Vagina (tissue), 2 donors: ENCODE data around the gene TFF1. TPM values are rescaled to one million over a fixed set of nuclear protein-coding genes. Genes with fewer than 3 reads are reported as not detected.

ENCODE experiments used
- DNase-seq, 2 donors: peaks; one replicate each; pipeline ENCODE4 v3.0.0-alpha.2; 2017; ENCODE audit errors: extremely low spot score in 2 of 2
- H3K27ac ChIP-seq: fragments of 200-600 bp; sonication (generic); one replicate; pipeline ENCODE4 v1.5.1; 2019
- H3K27me3 ChIP-seq: fragments of 200-600 bp; sonication (generic); one replicate; pipeline ENCODE4 v1.5.1; 2019
- H3K36me3 ChIP-seq, 2 donors: fragments of 200-600 bp; sonication (generic); one replicate each; pipeline ENCODE4 v1.5.1; 2017 to 2019
- H3K4me1 ChIP-seq: fragments of 200-600 bp; sonication (generic); one replicate; pipeline ENCODE4 v1.5.1; 2019
- H3K4me3 ChIP-seq, 2 donors: fragments of 200-600 bp; sonication (generic); 1 replicate in 1 of 2; 2 replicates in 1 of 2; pipeline ENCODE4 v1.5.1; 2016 to 2019
- H3K9me3 ChIP-seq: fragments of 200-600 bp; sonication (generic); one replicate; pipeline ENCODE4 v1.5.1; 2019
- CTCF ChIP-seq, 3 experiments: fragments of 450-650 bp in 2 of 3; fragments of 200-600 bp in 1 of 3; sonication (generic) in 1 of 3; IDR thresholded peaks; one replicate each; pipeline ENCODE4 v1.5.1; 2017 to 2019; ENCODE audit warnings: antibody characterized with exemption in 3 of 3, mild to moderate bottlenecking in 2 of 3, moderate library complexity in 2 of 3
- POLR2A ChIP-seq, 2 donors: fragments of 450-650 bp; IDR thresholded peaks; one replicate each; pipeline ENCODE4 v1.6.1; 2017; ENCODE audit warnings: antibody characterized with exemption in 2 of 2, mild to moderate bottlenecking in 2 of 2, moderate library complexity in 2 of 2
- POLR2AphosphoS5 ChIP-seq, 2 donors: sonication (generic); formaldehyde crosslinking; IDR thresholded peaks; one replicate each; pipeline ENCODE4 v1.9.0; 2017; ENCODE audit warnings: antibody characterized with exemption in 2 of 2, mild to moderate bottlenecking in 2 of 2, low read depth in 1 of 2; ENCODE audit not compliant: insufficient read depth in 1 of 2
- intact Hi-C: fragments of 100-400 bp; cut with DNase I; formaldehyde crosslinking; loops from one replicate; pipeline ENCODE4 v1.15.1; 2023
- total RNA-seq: library from RNA; depleted of rRNA; stranded (reverse); fragments of >200 nt; gene quantifications from one replicate; pipeline ENCODE4 v1.2.3, GENCODE V29; 2016

TFF1 gene
- total RNA-seq, 1 donor from 2014 or later: not detected

DNA sequence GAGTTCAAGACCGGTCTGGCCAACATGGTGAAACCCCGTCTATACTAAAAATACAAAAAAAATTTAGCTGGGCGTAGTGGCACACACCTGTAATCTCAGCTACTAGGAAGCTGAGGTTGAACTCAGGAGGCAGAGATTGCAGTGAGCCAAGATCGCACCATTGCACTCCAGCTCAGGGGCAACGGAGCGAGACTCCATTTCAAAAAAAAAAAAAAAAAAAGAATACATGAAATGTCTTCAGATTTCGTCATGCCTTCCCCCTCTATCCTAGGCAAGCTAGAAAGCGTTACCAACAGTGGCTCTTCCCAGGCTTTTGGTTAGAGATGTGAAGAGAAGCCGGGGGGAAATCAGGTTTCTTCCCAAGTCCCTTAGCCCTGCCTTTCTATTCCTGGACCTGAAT lies 3.6 kb downstream of the TFF1 start:
- Histone ChIP-seq H3K36me3 (no peaks in the 10 kb centered on the region), H3K9me3 (no peaks in the 10 kb centered on the region), H3K27me3 (no peaks in the 10 kb centered on the region), H3K4me3 (no peak overlapping the region), H3K27ac (no peak overlapping the region), H3K4me1 (no peaks in the 10 kb centered on the region)
- intact Hi-C loops: no loop called here
- TF ChIP-seq CTCF (IDR thresholded peaks at IDR 0.05) (no peak), POLR2A (IDR thresholded peaks at IDR 0.05) (no peak), POLR2AphosphoS5 (IDR thresholded peaks at IDR 0.05; ENCODE audit: insufficient read depth in 1 of 2, low read depth in 1 of 2) (no peak)
- DNase-seq: no peak

- intact Hi-C loops: no loop called here
Observed at GRCh38 chr21:42362198-42362597, 4.1 kb downstream of the TFF1 start.

GRCh38 chr21:42361286-42361685 lies 5.0 kb downstream of the TFF1 start:
- Histone ChIP-seq H3K4me3 (no peak overlapping the region), H3K27ac (no peak overlapping the region), H3K4me1 (no peaks in the 10 kb centered on the region), H3K9me3 (no peaks in the 10 kb centered on the region), H3K27me3 (no peaks in the 10 kb centered on the region), H3K36me3 (no peaks in the 10 kb centered on the region)
- intact Hi-C loops: no loop called here
- no peak for TF ChIP-seq POLR2AphosphoS5 (IDR thresholded peaks at IDR 0.05; ENCODE audit: insufficient read depth in 1 of 2, low read depth in 1 of 2)
- TF ChIP-seq POLR2A (IDR thresholded peaks at IDR 0.05): no peak
- TF ChIP-seq CTCF (IDR thresholded peaks at IDR 0.05): no peak
- no peak for DNase-seq

More at GRCh38 chr21:42362198-42362597, 4.1 kb downstream of the TFF1 start:
- no peak overlapping the region for H3K27ac ChIP-seq
- TF ChIP-seq CTCF (IDR thresholded peaks at IDR 0.05) (no peak), POLR2AphosphoS5 (IDR thresholded peaks at IDR 0.05; ENCODE audit: insufficient read depth in 1 of 2, low read depth in 1 of 2) (no peak), POLR2A (IDR thresholded peaks at IDR 0.05) (no peak)
- no peak for DNase-seq
- H3K4me1 ChIP-seq: no peaks in the 10 kb centered on the region
- no peak overlapping the region for H3K4me3 ChIP-seq
- no peaks in the 10 kb centered on the region for H3K36me3 ChIP-seq
- H3K27me3 ChIP-seq: no peaks in the 10 kb centered on the region
- H3K9me3 ChIP-seq: no peaks in the 10 kb centered on the region

GRCh38 chr21:42360317-42360716 lies 6.0 kb downstream of the TFF1 start:
- Histone ChIP-seq H3K9me3 (no peaks in the 10 kb centered on the region), H3K27me3 (no peaks in the 10 kb centered on the region), H3K4me3 (no peak overlapping the region), H3K27ac (no peak overlapping the region), H3K4me1 (no peaks in the 10 kb centered on the region), H3K36me3 (no peaks in the 10 kb centered on the region)
- TF ChIP-seq CTCF (IDR thresholded peaks at IDR 0.05): no peak
- TF ChIP-seq POLR2AphosphoS5 (IDR thresholded peaks at IDR 0.05; ENCODE audit: insufficient read depth in 1 of 2, low read depth in 1 of 2): no peak
- TF ChIP-seq POLR2A (IDR thresholded peaks at IDR 0.05): no peak
- no peak for DNase-seq
- intact Hi-C loops: no loop called here

DNA sequence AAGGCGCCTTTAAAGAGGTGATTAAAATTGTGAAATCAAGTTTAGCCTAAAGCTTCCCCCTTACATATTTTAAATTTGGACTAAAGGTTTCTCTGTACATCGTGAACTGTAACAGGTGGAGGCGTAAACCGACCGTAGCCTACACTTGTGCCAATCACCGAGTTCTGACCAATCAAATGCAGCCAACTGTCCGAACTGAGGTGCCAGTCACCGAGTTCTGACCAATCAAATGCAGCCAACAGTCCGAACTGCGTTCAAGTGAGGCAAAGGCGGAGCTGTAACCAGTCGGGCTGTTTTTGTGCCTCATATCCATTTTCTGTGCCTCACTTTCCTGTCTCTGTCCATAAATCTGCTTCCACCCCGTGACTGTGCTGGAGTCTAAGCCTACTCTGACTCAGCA lies 7.4 kb downstream of the TFF1 start:
- no peak for TF ChIP-seq POLR2A (IDR thresholded peaks at IDR 0.05)
- TF ChIP-seq POLR2AphosphoS5 (IDR thresholded peaks at IDR 0.05; ENCODE audit: insufficient read depth in 1 of 2, low read depth in 1 of 2): no peak
- TF ChIP-seq CTCF (IDR thresholded peaks at IDR 0.05): no peak
- Histone ChIP-seq H3K9me3 (no peaks in the 10 kb centered on the region), H3K27me3 (no peaks in the 10 kb centered on the region), H3K4me3 (no peak overlapping the region), H3K4me1 (no peaks in the 10 kb centered on the region), H3K27ac (no peak overlapping the region), H3K36me3 (no peaks in the 10 kb centered on the region)
- intact Hi-C loops: no loop called here
- DNase-seq: no peak
